ENCODE results near the gene TMEM165.

DNA sequence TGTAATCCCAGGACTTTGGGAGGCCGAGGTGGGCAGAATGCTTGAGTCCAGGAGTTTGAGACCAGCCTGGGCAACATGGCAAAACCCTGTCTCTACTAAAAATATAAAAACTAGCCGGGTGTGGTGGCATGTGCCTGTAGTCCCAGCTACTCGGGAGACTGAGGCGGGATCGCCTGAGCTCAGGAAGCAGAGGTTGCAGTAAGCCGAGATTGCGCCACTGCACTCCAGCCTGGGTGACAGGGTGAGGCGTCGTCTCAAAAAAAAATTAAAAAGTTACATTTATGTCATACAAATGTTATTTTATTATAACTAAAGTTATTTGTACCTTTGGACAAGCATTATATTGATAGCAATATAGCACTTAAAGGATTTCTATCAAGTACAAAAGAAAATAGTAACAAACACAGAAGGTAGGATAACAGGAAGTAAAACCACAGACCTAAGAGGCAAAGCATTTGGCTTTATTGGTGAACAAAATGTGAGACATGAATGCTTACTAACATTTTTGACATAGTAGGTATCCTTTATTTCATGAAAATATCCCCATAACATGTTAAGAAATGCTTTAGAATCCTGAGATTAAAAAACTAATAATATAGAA lies 51.5 kb downstream of the TMEM165 start:
- TF ChIP-seq, protein P1, sequence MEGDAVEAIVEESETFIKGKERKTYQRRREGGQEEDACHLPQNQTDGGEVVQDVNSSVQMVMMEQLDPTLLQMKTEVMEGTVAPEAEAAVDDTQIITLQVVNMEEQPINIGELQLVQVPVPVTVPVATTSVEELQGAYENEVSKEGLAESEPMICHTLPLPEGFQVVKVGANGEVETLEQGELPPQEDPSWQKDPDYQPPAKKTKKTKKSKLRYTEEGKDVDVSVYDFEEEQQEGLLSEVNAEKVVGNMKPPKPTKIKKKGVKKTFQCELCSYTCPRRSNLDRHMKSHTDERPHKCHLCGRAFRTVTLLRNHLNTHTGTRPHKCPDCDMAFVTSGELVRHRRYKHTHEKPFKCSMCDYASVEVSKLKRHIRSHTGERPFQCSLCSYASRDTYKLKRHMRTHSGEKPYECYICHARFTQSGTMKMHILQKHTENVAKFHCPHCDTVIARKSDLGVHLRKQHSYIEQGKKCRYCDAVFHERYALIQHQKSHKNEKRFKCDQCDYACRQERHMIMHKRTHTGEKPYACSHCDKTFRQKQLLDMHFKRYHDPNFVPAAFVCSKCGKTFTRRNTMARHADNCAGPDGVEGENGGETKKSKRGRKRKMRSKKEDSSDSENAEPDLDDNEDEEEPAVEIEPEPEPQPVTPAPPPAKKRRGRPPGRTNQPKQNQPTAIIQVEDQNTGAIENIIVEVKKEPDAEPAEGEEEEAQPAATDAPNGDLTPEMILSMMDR (tag by site-specific recombination; IDR thresholded peaks at IDR 0.05): no peak
- TF ChIP-seq IKZF3 (tag by site-specific recombination; IDR thresholded peaks at IDR 0.05) (no peak), ZNF157 (tag by site-specific recombination; IDR thresholded peaks at IDR 0.05) (no peak), ZNF274 (IDR thresholded peaks at IDR 0.05; ENCODE audit: low read length) (no peak), ZNF274 (tag by site-specific recombination; IDR thresholded peaks at IDR 0.05; ENCODE audit: borderline replicate concordance) (no peak), PRDM1 (tag by site-specific recombination; IDR thresholded peaks at IDR 0.05) (no peak), WT1 (tag by site-specific recombination; IDR thresholded peaks at IDR 0.05) (no peak), YY2 (tag by site-specific recombination; IDR thresholded peaks at IDR 0.05) (no peak)
- TF ChIP-seq, protein P2, sequence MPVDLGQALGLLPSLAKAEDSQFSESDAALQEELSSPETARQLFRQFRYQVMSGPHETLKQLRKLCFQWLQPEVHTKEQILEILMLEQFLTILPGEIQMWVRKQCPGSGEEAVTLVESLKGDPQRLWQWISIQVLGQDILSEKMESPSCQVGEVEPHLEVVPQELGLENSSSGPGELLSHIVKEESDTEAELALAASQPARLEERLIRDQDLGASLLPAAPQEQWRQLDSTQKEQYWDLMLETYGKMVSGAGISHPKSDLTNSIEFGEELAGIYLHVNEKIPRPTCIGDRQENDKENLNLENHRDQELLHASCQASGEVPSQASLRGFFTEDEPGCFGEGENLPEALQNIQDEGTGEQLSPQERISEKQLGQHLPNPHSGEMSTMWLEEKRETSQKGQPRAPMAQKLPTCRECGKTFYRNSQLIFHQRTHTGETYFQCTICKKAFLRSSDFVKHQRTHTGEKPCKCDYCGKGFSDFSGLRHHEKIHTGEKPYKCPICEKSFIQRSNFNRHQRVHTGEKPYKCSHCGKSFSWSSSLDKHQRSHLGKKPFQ (tag by site-specific recombination; IDR thresholded peaks at IDR 0.05): no peak
- TF ChIP-seq, protein P3, sequence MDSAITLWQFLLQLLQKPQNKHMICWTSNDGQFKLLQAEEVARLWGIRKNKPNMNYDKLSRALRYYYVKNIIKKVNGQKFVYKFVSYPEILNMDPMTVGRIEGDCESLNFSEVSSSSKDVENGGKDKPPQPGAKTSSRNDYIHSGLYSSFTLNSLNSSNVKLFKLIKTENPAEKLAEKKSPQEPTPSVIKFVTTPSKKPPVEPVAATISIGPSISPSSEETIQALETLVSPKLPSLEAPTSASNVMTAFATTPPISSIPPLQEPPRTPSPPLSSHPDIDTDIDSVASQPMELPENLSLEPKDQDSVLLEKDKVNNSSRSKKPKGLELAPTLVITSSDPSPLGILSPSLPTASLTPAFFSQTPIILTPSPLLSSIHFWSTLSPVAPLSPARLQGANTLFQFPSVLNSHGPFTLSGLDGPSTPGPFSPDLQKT (IDR thresholded peaks at IDR 0.05; ENCODE audit: borderline replicate concordance, low read depth, low read length): no peak
- TF ChIP-seq, protein P4, sequence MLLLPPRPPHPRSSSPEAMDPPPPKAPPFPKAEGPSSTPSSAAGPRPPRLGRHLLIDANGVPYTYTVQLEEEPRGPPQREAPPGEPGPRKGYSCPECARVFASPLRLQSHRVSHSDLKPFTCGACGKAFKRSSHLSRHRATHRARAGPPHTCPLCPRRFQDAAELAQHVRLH (tag by site-specific recombination; IDR thresholded peaks at IDR 0.05): no peak
- TF ChIP-seq, protein P5, sequence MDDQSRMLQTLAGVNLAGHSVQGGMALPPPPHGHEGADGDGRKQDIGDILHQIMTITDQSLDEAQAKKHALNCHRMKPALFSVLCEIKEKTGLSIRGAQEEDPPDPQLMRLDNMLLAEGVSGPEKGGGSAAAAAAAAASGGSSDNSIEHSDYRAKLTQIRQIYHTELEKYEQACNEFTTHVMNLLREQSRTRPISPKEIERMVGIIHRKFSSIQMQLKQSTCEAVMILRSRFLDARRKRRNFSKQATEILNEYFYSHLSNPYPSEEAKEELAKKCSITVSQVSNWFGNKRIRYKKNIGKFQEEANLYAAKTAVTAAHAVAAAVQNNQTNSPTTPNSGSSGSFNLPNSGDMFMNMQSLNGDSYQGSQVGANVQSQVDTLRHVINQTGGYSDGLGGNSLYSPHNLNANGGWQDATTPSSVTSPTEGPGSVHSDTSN (CRISPR knock-in tag; IDR thresholded peaks at IDR 0.05): no peak

Data from HEK293 (cell line).